Body of pancreas (tissue), 4 donors: ENCODE measurements around the gene PIGB.

Experiments used
- CTCF ChIP-seq, 7 experiments: fragments of 450-650 bp in 4 of 7; fragments of 200-600 bp in 3 of 7; sonication (generic) in 3 of 7; IDR thresholded peaks; one replicate each; pipeline ENCODE4 v1.5.1; 2016 to 2019; ENCODE audit warnings: antibody characterized with exemption in 7 of 7
- POLR2A ChIP-seq, 3 donors: fragments of 450-650 bp; IDR thresholded peaks; one replicate each; pipeline ENCODE4 v1.6.1; 2016; ENCODE audit warnings: antibody characterized with exemption in 3 of 3, mild to moderate bottlenecking in 2 of 3

- TF ChIP-seq CTCF (IDR thresholded peaks at IDR 0.05) (no peak), POLR2A (IDR thresholded peaks at IDR 0.05) (no peak)
Measured at GRCh38 chr15:55398243-55398642, 79.2 kb downstream of the PIGB start.
